Measurements from ENCODE around the gene HOXB8. TPM values are rescaled to one million over a fixed set of nuclear protein-coding genes. Genes with fewer than 3 reads are reported as not detected.

The HOXB8 gene
- polyA plus RNA-seq, 1 donor from 2014 or later: not detected

GRCh38 chr17:48606892-48607614 is 8.0 kb downstream of the HOXB8 start:
- H4K20me1 ChIP-seq (ENCODE audit: insufficient read depth): no peaks in the 10 kb centered on the region
- H3K27me3 ChIP-seq (ENCODE audit: insufficient read depth, low read depth, low read length): peaks cover 99% of the 10 kb centered on the region
- H3K9me2 ChIP-seq (ENCODE audit: insufficient read depth, low read length): no peaks in the 10 kb centered on the region
- H3F3A ChIP-seq (ENCODE audit: insufficient read depth, low read length, poor library complexity, severe bottlenecking): no peaks in the 10 kb centered on the region
- peaks cover 30% of the 10 kb centered on the region for H3K9me3 ChIP-seq (ENCODE audit: low read length)
- H3K9ac ChIP-seq (ENCODE audit: low read length): no peak overlapping the region
- H3K27ac ChIP-seq (ENCODE audit: low read length): no peak overlapping the region
- H3K79me2 ChIP-seq (replicated peaks; ENCODE audit: insufficient read depth, low read length): no peaks in the 10 kb centered on the region
- no peak overlapping the region for H2AFZ ChIP-seq (ENCODE audit: low read depth, low read length)
- no peak overlapping the region for H3K4me2 ChIP-seq (ENCODE audit: low read length)
- no peak for TF ChIP-seq CTCF (IDR thresholded peaks at IDR 0.05; ENCODE audit: poor library complexity, severe bottlenecking)
- H3K4me3 ChIP-seq (ENCODE audit: low read length): no peak overlapping the region
- H3K36me3 ChIP-seq (ENCODE audit: insufficient read depth, low read length): no peaks in the 10 kb centered on the region

GRCh38 chr17:48605991-48606891 is 8.9 kb downstream of the HOXB8 start:
- no peak overlapping the region for H2AFZ ChIP-seq (ENCODE audit: low read depth, low read length)
- H3K79me2 ChIP-seq (replicated peaks; ENCODE audit: insufficient read depth, low read length): no peaks in the 10 kb centered on the region
- no peak overlapping the region for H3K4me2 ChIP-seq (ENCODE audit: low read length)
- H3K9me2 ChIP-seq (ENCODE audit: insufficient read depth, low read length): no peaks in the 10 kb centered on the region
- TF ChIP-seq EP300 (conservative IDR thresholded peaks at IDR 0.05; ENCODE audit: poor library complexity, severe bottlenecking) (no peak), POLR2AphosphoS5 (IDR thresholded peaks at IDR 0.05) (no peak), EZH2 (IDR thresholded peaks at IDR 0.05; ENCODE audit: borderline replicate concordance, insufficient read depth, low read length, poor library complexity, severe bottlenecking) (no peak), SMC3 (conservative IDR thresholded peaks at IDR 0.05; ENCODE audit: poor library complexity) (no peak), CTCF (IDR thresholded peaks at IDR 0.05; ENCODE audit: poor library complexity, severe bottlenecking) (no peak), RAD21 (conservative IDR thresholded peaks at IDR 0.05) (no peak), REST (IDR thresholded peaks at IDR 0.05; ENCODE audit: borderline replicate concordance) (no peak), MXI1 (conservative IDR thresholded peaks at IDR 0.05; ENCODE audit: poor library complexity, severe bottlenecking) (no peak), TAF1 (IDR thresholded peaks at IDR 0.05; ENCODE audit: low read depth) (no peak)
- no peaks in the 10 kb centered on the region for H4K20me1 ChIP-seq (ENCODE audit: insufficient read depth)
- H3K9me3 ChIP-seq (ENCODE audit: low read length): peaks cover 31% of the 10 kb centered on the region
- no peak overlapping the region for H3K4me3 ChIP-seq (ENCODE audit: low read length)
- no peak overlapping the region for H3K9ac ChIP-seq (ENCODE audit: low read length)
- no peaks in the 10 kb centered on the region for H3F3A ChIP-seq (ENCODE audit: insufficient read depth, low read length, poor library complexity, severe bottlenecking)
- no peak overlapping the region for H3K27ac ChIP-seq (ENCODE audit: low read length)
- H3K27me3 ChIP-seq (ENCODE audit: insufficient read depth, low read depth, low read length): peaks cover 99% of the 10 kb centered on the region
- H3K36me3 ChIP-seq (ENCODE audit: insufficient read depth, low read length): no peaks in the 10 kb centered on the region

All from neural cell (in vitro differentiated cells).